ENCODE data around the gene PSMB11.

The PSMB11 gene

GRCh38 chr14:23044840-23045239 lies 2.8 kb downstream of the PSMB11 start:
- no peak for DNase-seq

GRCh38 chr14:23045419-23046357 lies 3.7 kb downstream of the PSMB11 start:
- DNase-seq = no peak

- DNase-seq = no peak
Observed at GRCh38 chr14:23047034-23047634, 5.1 kb downstream of the PSMB11 start.

- DNase-seq = no peak
Observed at GRCh38 chr14:23047751-23048693, 6.0 kb downstream of the PSMB11 start.

GRCh38 chr14:23049011-23049410 lies 7.0 kb downstream of the PSMB11 start:
- no peak for DNase-seq

GRCh38 chr14:23051141-23052057 lies 9.4 kb downstream of the PSMB11 start:
- DNase-seq = no peak

- no peak for DNase-seq
Observed at GRCh38 chr14:23052182-23052623, 10.2 kb downstream of the PSMB11 start.

- no peak for DNase-seq
Observed at GRCh38 chr14:23052671-23053070, 10.7 kb downstream of the PSMB11 start.

- DNase-seq = no peak
Observed at GRCh38 chr14:23053426-23053825, 11.4 kb downstream of the PSMB11 start.

GRCh38 chr14:23054000-23054811 lies 12.2 kb downstream of the PSMB11 start:
- no peak for DNase-seq

GRCh38 chr14:23055147-23055550 lies 13.1 kb downstream of the PSMB11 start:
- DNase-seq = no peak

- DNase-seq = no peak
Observed at GRCh38 chr14:23055621-23056144, 13.7 kb downstream of the PSMB11 start.

GRCh38 chr14:23056145-23056955 lies 14.3 kb downstream of the PSMB11 start:
- no peak for DNase-seq

- DNase-seq = no peak
Observed at GRCh38 chr14:23056956-23057756, 15.1 kb downstream of the PSMB11 start, which contains the start of gene CDH24. TSS of gene CDH24 (minus strand) at chr14:23057520. CDS start at chr14:23055733, 1,787 bp downstream.

GRCh38 chr14:23057757-23058653 lies 16.0 kb downstream of the PSMB11 start:
- DNase-seq = no peak

- DNase-seq = no peak
Observed at GRCh38 chr14:23058654-23059504, 16.9 kb downstream of the PSMB11 start.
